ENCODE measurements around the gene CHN2. TPM values are rescaled to one million over a fixed set of nuclear protein-coding genes. Genes with fewer than 3 reads are reported as not detected.
"Not testable (repeated sequence)": the region's sequence is repeated elsewhere in the genome, so short reads cannot be mapped to it uniquely, and the experiment has no call there.

The CHN2 gene
- polyA plus RNA-seq, 1 experiment = not detected

DNA sequence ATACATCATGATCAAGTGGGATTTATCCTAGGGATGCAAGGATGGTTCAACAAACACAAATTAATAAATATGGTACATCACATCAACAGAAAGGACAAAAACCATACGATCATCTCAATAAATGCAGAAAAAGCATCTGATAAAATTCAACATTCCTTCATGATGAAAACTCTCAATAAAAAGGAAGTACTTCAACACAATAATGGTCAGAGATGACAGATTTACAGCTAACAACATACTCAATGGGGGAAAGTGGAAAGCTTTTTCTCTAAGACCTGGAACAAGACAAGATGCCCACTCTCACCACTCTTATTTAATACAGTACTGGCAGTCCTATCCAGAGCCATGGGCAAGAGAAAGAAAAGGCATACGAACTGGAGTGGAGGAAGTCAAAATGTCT is 329.2 kb downstream of the CHN2 start:
- no peak overlapping the region for H3K4me3 ChIP-seq (ENCODE audit: low read depth, low read length)
- no peak for DNase-seq (ENCODE audit: low read depth, low spot score)
- TF ChIP-seq, protein P1, sequence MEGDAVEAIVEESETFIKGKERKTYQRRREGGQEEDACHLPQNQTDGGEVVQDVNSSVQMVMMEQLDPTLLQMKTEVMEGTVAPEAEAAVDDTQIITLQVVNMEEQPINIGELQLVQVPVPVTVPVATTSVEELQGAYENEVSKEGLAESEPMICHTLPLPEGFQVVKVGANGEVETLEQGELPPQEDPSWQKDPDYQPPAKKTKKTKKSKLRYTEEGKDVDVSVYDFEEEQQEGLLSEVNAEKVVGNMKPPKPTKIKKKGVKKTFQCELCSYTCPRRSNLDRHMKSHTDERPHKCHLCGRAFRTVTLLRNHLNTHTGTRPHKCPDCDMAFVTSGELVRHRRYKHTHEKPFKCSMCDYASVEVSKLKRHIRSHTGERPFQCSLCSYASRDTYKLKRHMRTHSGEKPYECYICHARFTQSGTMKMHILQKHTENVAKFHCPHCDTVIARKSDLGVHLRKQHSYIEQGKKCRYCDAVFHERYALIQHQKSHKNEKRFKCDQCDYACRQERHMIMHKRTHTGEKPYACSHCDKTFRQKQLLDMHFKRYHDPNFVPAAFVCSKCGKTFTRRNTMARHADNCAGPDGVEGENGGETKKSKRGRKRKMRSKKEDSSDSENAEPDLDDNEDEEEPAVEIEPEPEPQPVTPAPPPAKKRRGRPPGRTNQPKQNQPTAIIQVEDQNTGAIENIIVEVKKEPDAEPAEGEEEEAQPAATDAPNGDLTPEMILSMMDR (IDR thresholded peaks at IDR 0.05; ENCODE audit: low read depth, low read length) = no peak
- ChIA-PET CTCF (no interaction called here), POLR2A (no interaction called here)
- H3K9me3 ChIP-seq (ENCODE audit: control insufficient read depth, insufficient read depth, low read length) = no peaks in the 10 kb centered on the region
- H3K27me3 ChIP-seq (ENCODE audit: control insufficient read depth, insufficient read depth, low read length) = no peaks in the 10 kb centered on the region
- H3K27ac ChIP-seq (ENCODE audit: low read depth, low read length) = no peak overlapping the region

DNA sequence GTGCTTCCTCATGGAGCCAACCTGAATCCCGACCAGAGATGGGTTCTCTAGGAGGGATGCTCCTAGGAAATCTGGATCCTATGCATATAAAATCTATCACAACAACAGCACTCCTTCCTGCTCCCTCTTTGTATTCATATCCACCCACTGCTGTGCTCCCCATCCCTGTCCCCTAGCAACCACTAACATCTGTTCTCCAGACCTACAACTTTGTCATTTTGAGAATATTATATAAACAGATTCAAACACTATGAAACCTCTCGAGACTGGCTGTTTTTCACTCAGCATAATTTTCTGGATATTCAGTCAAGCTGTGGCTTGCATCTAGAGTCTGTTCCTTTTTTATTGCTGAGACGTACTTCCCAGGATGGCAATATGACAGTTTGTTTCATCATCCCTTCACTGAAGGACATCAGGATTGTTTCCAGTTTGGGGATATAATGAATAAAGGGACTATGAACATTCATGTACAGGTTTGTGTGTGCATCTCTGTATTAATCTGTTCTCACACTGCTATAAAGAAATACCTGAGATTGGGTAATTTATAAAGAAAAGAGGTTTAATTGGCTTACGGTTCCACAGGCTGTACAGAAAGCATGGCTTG is 333.0 kb downstream of the CHN2 start:
- TF ChIP-seq, protein P1 (IDR thresholded peaks at IDR 0.05; ENCODE audit: low read depth, low read length) = no peak
- DNase-seq (ENCODE audit: low read depth, low spot score) = no peak
- Histone ChIP-seq H3K27me3 (ENCODE audit: control insufficient read depth, insufficient read depth, low read length) (no peaks in the 10 kb centered on the region), H3K4me3 (ENCODE audit: low read depth, low read length) (no peak overlapping the region), H3K9me3 (ENCODE audit: control insufficient read depth, insufficient read depth, low read length) (no peaks in the 10 kb centered on the region), H3K27ac (ENCODE audit: low read depth, low read length) (no peak overlapping the region)
- ChIA-PET POLR2A (no interaction called here), CTCF (no interaction called here)

DNA sequence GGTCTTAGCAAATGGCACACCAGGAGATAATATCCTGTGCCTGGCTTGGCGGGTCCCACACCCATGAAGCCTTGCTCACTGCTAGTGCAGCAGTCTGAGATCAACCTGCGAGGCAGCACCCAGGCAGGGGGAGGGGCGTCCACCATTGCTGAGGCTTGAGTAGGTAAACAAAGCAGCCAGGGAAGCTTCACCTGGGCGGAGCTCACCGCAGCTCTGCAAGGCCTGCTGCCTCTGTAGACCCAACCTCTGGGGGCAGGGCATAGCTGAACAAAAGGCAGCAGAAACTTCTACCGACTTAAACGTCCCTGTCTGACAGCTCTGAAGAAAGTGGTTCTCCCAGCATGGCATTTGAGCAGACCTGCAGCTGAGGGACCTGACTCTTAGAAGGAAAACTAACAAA is 334.0 kb downstream of the CHN2 start:
- H3K27me3 ChIP-seq (ENCODE audit: control insufficient read depth, insufficient read depth, low read length); CTCF ChIA-PET; H3K4me3 ChIP-seq (ENCODE audit: low read depth, low read length); POLR2A ChIA-PET; H3K27ac ChIP-seq (ENCODE audit: low read depth, low read length); DNase-seq (ENCODE audit: low read depth, low spot score); H3K9me3 ChIP-seq (ENCODE audit: control insufficient read depth, insufficient read depth, low read length): not testable (repeated sequence)

Other genes starting within 250 kb of the CHN2 start
- 0.15 and 0.16 TPM in 2 replicates for gene TRIL, start 236.4 kb upstream of the CHN2 start, polyA plus RNA-seq (2011; rRNA removed)
- not detected in 2 replicates for gene CPVL, start 48.2 kb upstream of the CHN2 start, polyA plus RNA-seq (2011; rRNA removed)

Data from AG04450 (cell line).